ENCODE measurements around the gene BANK1.

The BANK1 gene

GRCh38 chr4:101960431-101960830, 169.9 kb downstream of the BANK1 start:
- no peak for DNase-seq (ENCODE audit: low read depth)

- DNase-seq (ENCODE audit: low read depth) = no peak
These were observed 170.6 kb downstream of the BANK1 start for GRCh38 chr4:101961144-101961543.

- DNase-seq (ENCODE audit: low read depth) = no peak
These were observed 177.3 kb downstream of the BANK1 start for GRCh38 chr4:101967697-101968346.

DNA sequence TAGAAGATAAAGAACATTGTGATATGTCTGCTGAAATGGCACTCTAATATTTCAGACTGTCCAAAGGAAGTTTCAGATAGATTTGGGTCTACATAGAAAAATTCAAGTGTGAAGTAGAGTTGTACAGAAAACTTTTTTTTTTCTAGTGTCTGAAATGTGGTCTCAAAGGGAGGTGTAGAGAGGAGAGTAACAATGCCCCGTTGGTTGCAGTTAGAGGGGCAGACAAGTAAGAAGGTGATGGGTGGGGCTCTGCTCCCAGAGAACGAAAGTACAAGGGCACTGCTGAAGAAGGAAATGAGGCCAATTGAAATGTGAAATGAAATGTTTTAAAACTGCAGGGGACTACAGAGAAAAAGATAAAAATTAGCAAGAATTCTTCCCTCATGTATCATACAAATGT, 177.8 kb downstream of the BANK1 start:
- no peak for DNase-seq (ENCODE audit: low read depth)

DNA sequence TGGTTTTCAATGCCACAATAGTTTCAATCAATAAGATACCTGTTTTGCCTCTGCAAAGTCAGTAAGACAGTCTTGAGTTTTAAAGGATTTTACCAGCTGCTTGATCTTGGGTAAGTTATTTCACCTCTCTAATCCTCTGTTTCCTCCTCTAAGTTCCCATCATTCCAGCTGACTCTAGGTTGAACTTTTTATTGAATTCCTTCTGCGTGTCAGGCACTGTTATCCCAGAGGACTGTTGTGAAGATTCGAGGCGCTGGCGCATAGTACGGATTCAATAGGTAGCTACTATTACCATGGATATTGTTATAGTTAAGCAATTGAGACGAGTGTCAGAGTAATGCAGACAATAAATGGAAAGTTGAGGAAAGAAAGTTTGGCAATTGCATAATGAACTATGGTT, 179.4 kb downstream of the BANK1 start:
- no peak for DNase-seq (ENCODE audit: low read depth)

GRCh38 chr4:101970547-101971155, 180.1 kb downstream of the BANK1 start:
- no peak for DNase-seq (ENCODE audit: low read depth)

- no peak for DNase-seq (ENCODE audit: low read depth)
These were observed 182.3 kb downstream of the BANK1 start for GRCh38 chr4:101972791-101973190.

- no peak for DNase-seq (ENCODE audit: low read depth)
These were observed 182.8 kb downstream of the BANK1 start for GRCh38 chr4:101973361-101973760.

- no peak for DNase-seq (ENCODE audit: low read depth)
These were observed 186.5 kb downstream of the BANK1 start for GRCh38 chr4:101977076-101977475.

- DNase-seq (ENCODE audit: low read depth) = no peak
These were observed 191.2 kb downstream of the BANK1 start for GRCh38 chr4:101981756-101982155.

- no peak for DNase-seq (ENCODE audit: low read depth)
These were observed 193.3 kb downstream of the BANK1 start for GRCh38 chr4:101983835-101984234.

- no peak for DNase-seq (ENCODE audit: low read depth)
These were observed 197.2 kb downstream of the BANK1 start for GRCh38 chr4:101987623-101988243.

DNA sequence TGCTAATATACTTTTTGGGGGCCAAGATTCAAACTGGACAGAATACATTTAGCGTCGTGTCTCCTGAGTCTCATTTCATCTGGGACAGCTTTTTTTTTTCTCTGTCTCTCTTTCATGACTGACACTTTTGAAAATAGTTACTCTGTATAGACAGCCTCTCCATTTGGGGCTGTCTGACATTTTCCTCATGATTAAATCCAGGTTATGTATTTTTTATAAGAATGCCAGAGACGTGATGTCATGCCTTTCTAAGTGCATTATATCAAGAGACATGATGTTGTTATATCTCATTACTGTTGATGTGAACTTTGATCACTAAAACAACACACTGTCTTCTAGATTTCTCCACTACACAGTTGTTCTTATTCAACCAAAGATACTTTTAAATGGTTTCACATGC, 199.0 kb downstream of the BANK1 start:
- no peak for DNase-seq (ENCODE audit: low read depth)

- no peak for DNase-seq (ENCODE audit: low read depth)
These were observed 201.9 kb downstream of the BANK1 start for GRCh38 chr4:101992446-101992845.

GRCh38 chr4:101993002-101993841, 202.7 kb downstream of the BANK1 start:
- DNase-seq (ENCODE audit: low read depth) = no peak

DNA sequence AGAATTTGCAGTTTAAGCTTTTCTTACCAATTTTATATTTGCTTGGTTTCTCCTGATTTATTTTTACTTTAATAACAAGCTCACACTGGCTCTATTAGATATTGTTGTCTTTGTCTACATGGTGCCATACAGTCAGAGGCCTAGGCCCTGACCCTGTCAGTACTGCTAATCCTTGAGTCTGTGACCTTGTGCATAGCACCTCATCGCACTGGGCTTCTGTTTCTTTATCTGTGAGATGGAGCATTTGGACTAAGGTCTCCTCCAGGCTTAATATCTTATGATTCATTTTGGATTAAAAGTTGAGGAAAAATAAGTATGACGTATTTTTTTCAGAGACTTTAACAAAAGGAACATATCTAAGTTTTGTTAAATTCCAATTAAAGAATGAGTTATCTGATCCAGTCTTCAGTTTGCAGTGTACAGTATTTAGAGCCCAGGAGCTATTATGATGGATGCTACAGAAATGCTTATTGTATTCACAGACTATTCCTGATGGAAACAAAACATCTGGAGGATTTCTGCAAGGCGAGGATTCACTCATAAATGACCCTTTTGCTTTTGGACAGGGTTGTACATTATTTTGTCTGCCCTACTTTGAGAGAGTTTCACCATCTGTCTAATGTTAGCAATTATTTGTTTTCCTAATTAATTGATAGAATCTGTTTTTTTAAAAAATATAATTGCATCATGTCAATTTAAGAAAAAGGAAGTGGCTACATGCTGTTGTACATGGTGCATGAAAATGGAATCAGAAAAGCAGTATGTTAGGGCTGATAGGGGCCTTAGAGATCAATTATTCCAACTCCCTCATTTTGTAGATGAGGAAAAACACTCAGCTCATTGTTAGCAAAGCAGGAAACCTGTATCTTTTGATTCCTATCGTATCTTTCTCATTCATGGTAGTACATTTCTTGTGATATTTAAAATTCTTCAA, 203.6 kb downstream of the BANK1 start:
- no peak for DNase-seq (ENCODE audit: low read depth)

DNA sequence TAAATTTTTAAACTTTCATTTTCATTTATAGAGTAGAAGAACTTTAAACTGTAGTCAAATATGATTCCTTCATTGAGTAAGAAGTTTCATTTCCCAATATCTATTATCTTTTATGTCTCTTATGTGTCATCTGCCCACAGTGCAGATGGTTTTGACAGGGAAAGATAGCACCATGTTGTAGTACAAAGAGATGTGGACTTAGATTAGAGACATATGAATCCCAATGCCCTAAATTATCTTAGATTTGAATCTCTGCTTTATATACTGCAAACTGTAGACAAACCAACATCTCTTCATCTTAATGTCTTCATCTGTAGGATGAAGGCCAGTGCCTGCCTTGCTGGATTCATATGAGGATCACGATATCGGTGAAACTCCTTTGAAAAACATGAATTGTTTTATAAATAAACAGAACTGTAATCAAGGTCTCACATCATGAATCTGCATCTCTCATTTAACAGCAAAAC, 217.5 kb downstream of the BANK1 start:
- no peak for DNase-seq (ENCODE audit: low read depth)

DNA sequence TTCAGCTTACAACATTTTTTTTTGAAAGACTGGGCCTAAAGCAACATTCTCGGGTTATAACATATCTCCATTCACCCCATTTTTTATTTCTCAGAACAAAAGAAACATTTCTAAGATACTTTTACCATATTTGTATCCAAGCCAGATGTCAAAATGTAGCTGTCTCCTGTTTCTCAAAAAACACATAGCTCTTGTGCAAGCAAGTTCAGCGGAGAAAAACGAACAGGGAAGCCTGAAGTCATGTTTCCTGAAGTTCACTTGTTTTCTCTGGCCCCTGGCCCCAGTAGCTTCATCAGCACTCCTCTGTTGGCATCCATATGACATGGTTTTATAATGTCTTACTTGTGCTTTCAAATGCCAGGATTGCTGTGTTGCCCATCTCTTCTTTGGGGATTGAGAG, 218.2 kb downstream of the BANK1 start:
- DNase-seq (ENCODE audit: low read depth) = no peak

GRCh38 chr4:102022343-102022742, 231.8 kb downstream of the BANK1 start:
- no peak for DNase-seq (ENCODE audit: low read depth)

- no peak for DNase-seq (ENCODE audit: low read depth)
These were observed 237.4 kb downstream of the BANK1 start for GRCh38 chr4:102027961-102028360.

GRCh38 chr4:102031406-102031805, 240.9 kb downstream of the BANK1 start:
- no peak for DNase-seq (ENCODE audit: low read depth)

- no peak for DNase-seq (ENCODE audit: low read depth)
These were observed 245.5 kb downstream of the BANK1 start for GRCh38 chr4:102036016-102036415.
